Glomerular endothelial cell (primary cell): ENCODE measurements around the gene EPHB2. TPM values are rescaled to one million over a fixed set of nuclear protein-coding genes. Genes with fewer than 3 reads are reported as not detected.

ENCODE experiments used
- DNase-seq: peaks from one replicate; pipeline ENCODE4 v3.0.0-alpha.2; 2011; ENCODE audit warnings: low read depth, low spot score; ENCODE audit errors: extremely low read depth
- total RNA-seq: library from RNA; depleted of rRNA; stranded (reverse); fragments of >200 nt; gene quantifications from 2 replicates; pipeline ENCODE4 v1.2.3, GENCODE V29; 2015

Gene EPHB2
- total RNA-seq, 1 donor from 2014 or later = 71.1 TPM

GRCh38 chr1:22796642-22797041 lies 86.0 kb downstream of the EPHB2 start:
- no peak for DNase-seq

- no peak for DNase-seq
These were observed 87.4 kb downstream of the EPHB2 start for GRCh38 chr1:22798083-22798482.

GRCh38 chr1:22799971-22800370 lies 89.3 kb downstream of the EPHB2 start:
- no peak for DNase-seq

- no peak for DNase-seq
These were observed 90.0 kb downstream of the EPHB2 start for GRCh38 chr1:22800629-22801028.

- DNase-seq = no peak
These were observed 90.7 kb downstream of the EPHB2 start for GRCh38 chr1:22801347-22801746.

- no peak for DNase-seq
These were observed 91.1 kb downstream of the EPHB2 start for GRCh38 chr1:22801761-22802160.

- no peak for DNase-seq
These were observed 93.2 kb downstream of the EPHB2 start for GRCh38 chr1:22803833-22804232.

- no peak for DNase-seq
These were observed 93.8 kb downstream of the EPHB2 start for GRCh38 chr1:22804406-22804805.

- DNase-seq = no peak
These were observed 94.5 kb downstream of the EPHB2 start for GRCh38 chr1:22804969-22805671.

GRCh38 chr1:22805672-22806038 lies 95.0 kb downstream of the EPHB2 start:
- no peak for DNase-seq

GRCh38 chr1:22806584-22806983 lies 95.9 kb downstream of the EPHB2 start:
- no peak for DNase-seq

- no peak for DNase-seq
These were observed 96.7 kb downstream of the EPHB2 start for GRCh38 chr1:22807340-22807739.

- DNase-seq = no peak
These were observed 97.6 kb downstream of the EPHB2 start for GRCh38 chr1:22808186-22808675.

GRCh38 chr1:22808676-22809483 lies 98.2 kb downstream of the EPHB2 start:
- DNase-seq = no peak

- DNase-seq = no peak
These were observed 99.1 kb downstream of the EPHB2 start for GRCh38 chr1:22809783-22810182.

GRCh38 chr1:22810378-22810777 lies 99.7 kb downstream of the EPHB2 start:
- DNase-seq = no peak

- DNase-seq = no peak
These were observed 101.6 kb downstream of the EPHB2 start for GRCh38 chr1:22812092-22812880.

GRCh38 chr1:22812993-22813790 lies 102.6 kb downstream of the EPHB2 start:
- DNase-seq = no peak

- no peak for DNase-seq
These were observed 103.8 kb downstream of the EPHB2 start for GRCh38 chr1:22814176-22815042.

- no peak for DNase-seq
These were observed 104.4 kb downstream of the EPHB2 start for GRCh38 chr1:22815043-22815365.
